HFFc6 (cell line): ENCODE measurements around the gene PRDM16. TPM values are rescaled to one million over a fixed set of nuclear protein-coding genes. Genes with fewer than 3 reads are reported as not detected.

Experiments used
- DNase-seq: peaks from one replicate; pipeline ENCODE4 v3.0.0-alpha.2; 2018
- H3K27ac Mint-ChIP-seq: 2 replicates; pipeline ENCODE4 v1.8.0; 2020; ENCODE audit warnings: mild to moderate bottlenecking, mixed read lengths
- H3K27me3 Mint-ChIP-seq: 2 replicates; pipeline ENCODE4 v1.8.0; 2021; ENCODE audit warnings: mild to moderate bottlenecking, moderate library complexity, mixed read lengths; ENCODE audit not compliant: insufficient read depth
- H3K36me3 Mint-ChIP-seq: 2 replicates; pipeline ENCODE4 v1.8.0; 2021; ENCODE audit warnings: low read depth, mixed read lengths
- H3K4me1 Mint-ChIP-seq: 2 replicates; pipeline ENCODE4 v1.8.0; 2020; ENCODE audit warnings: low read depth, mixed read lengths
- H3K4me3 Mint-ChIP-seq: 2 replicates; pipeline ENCODE4 v1.8.0; 2020; ENCODE audit warnings: mild to moderate bottlenecking, moderate library complexity, mixed read lengths
- H3K9me3 Mint-ChIP-seq: 2 replicates; pipeline ENCODE4 v1.8.0; 2020; ENCODE audit warnings: mild to moderate bottlenecking, mixed read lengths
- total RNA-seq, 6 experiments: library from RNA; stranded (reverse); fragmentation: NEBNext Ultra II Directional; extraction: Animal tissue kit (Norgen Biotek cat#: 25700); gene quantifications; 2 replicates in 1 of 6; 3 replicates in 5 of 6; pipeline ENCODE4 v1.2.3, GENCODE V29; 2021
- TF ChIP-seq, protein P1 (sequence below): fragments of 200-600 bp; sonication (generic); IDR thresholded peaks from 2 replicates; pipeline ENCODE4 v1.5.0; 2021; ENCODE audit warnings: antibody characterized with exemption, mild to moderate bottlenecking

Gene PRDM16
- total RNA-seq, 6 experiments from 2014 or later, result not detected

DNA sequence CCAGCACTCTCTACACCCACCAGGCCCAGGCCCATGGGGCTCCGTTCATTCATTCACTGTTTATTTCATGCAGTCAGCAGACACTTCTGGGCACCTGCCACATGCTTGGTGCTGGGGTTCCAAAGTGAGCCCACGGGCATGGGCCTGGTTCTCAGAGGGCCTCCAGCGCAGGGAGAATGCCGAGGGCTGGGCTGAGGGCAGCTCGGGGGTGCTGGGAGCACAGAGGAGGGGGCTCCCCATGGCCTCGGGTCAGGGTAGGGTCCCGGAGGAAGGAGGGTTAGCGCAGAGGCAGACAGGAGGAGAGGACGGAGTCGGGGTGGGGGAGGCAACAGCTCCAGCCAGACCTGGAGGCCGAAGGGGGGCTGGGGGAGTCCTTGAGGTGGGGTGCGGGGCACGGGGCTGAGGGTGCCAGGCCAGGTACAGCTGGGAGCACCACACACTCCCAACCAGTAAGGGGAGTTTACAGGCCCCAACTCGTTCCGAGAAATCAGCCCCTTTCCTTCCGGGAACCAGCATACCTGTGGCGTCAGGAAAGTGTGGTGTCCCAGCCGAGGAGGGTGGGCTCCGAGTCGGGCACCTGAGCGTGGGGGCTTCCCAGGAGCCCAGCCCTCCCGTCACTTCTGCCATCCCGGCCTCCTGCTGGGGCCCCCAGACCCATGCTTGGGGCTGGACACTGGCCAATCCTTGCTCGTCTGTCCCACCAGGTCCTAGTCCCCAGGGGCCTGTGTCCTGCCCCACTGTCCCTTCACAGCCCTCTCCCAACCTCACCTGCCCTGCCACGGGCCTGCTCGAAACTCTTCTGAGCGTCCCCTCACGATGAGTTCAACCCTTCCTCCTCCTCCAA lies 396.3 kb downstream of the PRDM16 start:
- TF ChIP-seq, protein P1, sequence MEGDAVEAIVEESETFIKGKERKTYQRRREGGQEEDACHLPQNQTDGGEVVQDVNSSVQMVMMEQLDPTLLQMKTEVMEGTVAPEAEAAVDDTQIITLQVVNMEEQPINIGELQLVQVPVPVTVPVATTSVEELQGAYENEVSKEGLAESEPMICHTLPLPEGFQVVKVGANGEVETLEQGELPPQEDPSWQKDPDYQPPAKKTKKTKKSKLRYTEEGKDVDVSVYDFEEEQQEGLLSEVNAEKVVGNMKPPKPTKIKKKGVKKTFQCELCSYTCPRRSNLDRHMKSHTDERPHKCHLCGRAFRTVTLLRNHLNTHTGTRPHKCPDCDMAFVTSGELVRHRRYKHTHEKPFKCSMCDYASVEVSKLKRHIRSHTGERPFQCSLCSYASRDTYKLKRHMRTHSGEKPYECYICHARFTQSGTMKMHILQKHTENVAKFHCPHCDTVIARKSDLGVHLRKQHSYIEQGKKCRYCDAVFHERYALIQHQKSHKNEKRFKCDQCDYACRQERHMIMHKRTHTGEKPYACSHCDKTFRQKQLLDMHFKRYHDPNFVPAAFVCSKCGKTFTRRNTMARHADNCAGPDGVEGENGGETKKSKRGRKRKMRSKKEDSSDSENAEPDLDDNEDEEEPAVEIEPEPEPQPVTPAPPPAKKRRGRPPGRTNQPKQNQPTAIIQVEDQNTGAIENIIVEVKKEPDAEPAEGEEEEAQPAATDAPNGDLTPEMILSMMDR, result no peak
- Mint-ChIP-seq H3K4me1 (peaks cover 11% of the 10 kb centered on the region; the same call in 1 of the 2 replicates), H3K27ac (no peak overlapping the region), H3K4me3 (no peak overlapping the region), H3K36me3 (no peaks in the 10 kb centered on the region), H3K27me3 (peaks cover 19% of the 10 kb centered on the region), H3K9me3 (no peaks in the 10 kb centered on the region)
- DNase-seq, result no peak

DNA sequence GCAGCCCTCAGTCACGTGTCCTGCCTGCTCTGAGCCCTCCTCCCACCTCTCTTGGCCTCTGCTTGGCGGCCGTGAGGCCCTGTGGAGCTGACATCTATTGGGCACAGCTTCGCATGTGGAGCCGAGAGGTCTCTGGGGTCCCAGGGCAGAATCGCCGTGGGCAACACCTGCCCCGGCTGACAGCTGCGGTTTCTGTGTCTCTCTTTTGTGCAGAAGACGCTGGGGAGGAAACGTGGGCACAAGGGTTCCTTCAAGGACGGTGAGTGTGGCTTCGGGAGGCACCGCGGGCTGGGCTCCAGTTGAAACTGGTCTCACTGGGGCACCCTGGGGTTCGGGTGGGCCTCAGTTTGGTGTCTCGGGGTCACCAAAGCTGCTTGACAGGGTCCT lies 396.9 kb downstream of the PRDM16 start:
- Mint-ChIP-seq H3K27me3 (peaks cover 12% of the 10 kb centered on the region), H3K36me3 (no peaks in the 10 kb centered on the region), H3K4me3 (no peak overlapping the region), H3K27ac (no peak overlapping the region), H3K9me3 (no peaks in the 10 kb centered on the region), H3K4me1 (peaks cover 10% of the 10 kb centered on the region; the same call in 1 of the 2 replicates)
- DNase-seq, result no peak
- TF ChIP-seq, protein P1, result no peak

DNA sequence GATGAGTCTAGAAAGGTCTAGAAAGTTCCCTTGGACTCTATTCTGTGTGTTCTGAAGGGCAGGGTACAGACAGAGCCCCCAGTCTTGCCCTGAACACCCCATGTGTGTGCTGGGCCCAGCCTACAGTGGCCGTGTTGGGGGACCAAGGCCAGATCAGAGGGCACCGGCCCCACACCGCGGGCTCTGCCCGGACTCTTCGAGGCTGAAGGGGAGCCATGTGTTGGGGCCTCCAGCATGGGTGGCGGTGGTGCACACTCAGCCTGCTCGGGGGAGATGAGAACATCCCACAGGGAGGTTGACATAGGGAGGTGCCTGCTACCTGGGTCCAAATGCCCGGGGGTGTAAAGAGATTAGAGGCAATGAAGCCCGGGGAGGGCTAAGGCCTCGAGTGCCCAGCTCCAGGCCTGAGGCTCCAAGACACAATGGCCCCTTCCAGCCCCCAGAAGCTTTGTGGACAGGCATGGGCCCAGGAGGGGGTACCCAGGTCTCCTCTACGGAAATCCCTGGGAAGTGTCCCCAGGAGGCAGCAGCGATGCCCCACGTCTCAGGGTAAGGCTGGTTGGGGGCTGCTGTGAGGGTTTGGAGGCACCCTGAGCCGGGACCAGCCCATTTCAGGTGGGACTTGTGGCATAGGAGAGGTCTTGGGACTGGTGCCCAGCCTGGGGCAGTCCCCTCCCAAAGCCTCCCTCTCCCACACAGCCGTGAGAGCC lies 397.5 kb downstream of the PRDM16 start:
- Mint-ChIP-seq H3K9me3 (no peaks in the 10 kb centered on the region), H3K36me3 (no peaks in the 10 kb centered on the region), H3K4me1 (peaks cover 7% of the 10 kb centered on the region; the same call in 1 of the 2 replicates), H3K4me3 (no peak overlapping the region), H3K27me3 (peaks cover 12% of the 10 kb centered on the region), H3K27ac (no peak overlapping the region)
- TF ChIP-seq, protein P1, result no peak
- DNase-seq, result no peak

DNA sequence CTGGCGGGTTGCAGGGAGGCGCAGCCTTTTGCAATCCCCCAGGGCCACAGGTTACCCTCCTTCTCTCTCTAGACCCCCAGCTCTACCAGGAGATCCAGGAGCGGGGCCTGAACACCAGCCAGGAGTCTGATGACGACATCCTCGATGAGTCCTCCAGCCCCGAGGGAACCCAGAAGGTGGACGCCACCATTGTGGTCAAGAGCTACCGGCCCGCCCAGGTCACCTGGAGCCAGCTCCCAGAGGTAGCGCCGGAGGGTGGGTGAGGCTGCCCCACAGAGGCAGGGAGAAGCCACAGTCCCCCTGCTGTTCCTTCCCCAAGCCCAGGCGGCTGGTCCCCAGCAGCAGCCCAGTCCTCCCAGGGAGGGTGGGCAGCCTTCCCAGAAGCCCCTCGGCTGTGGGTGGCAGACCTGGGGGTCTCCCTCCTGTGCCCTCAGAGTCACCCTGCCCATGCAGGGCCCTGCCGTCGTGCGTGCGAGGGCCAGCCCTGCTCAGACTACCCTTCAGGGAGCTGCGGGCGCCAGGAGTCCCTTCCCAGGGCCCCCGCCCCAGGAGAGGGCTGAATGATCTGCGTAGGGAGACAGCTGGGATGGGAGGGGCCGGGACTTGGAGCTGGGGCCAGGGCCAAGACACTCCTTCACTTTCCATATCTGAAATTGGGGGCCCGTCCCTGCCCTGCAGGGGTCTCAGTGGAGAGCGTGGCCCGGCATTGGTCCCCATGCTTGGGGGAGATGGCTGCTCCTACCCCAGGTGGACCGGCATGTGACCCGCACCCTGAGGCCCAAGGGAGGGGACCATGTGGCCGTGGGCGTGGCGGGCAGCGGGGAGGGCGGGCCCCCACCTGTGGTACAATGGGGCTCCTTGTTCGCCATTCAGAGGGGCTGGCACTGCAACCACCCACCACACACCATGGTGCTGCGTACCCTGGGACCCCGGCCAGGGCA lies 398.4 kb downstream of the PRDM16 start:
- TF ChIP-seq, protein P1, result no peak
- no peak for DNase-seq
- no peaks in the 10 kb centered on the region for H3K36me3 Mint-ChIP-seq
- peaks cover 11% of the 10 kb centered on the region; the same call in 1 of the 2 replicates for H3K4me1 Mint-ChIP-seq
- H3K9me3 Mint-ChIP-seq, result no peaks in the 10 kb centered on the region
- H3K27me3 Mint-ChIP-seq, result peaks cover 12% of the 10 kb centered on the region
- no peak overlapping the region for H3K27ac Mint-ChIP-seq
- H3K4me3 Mint-ChIP-seq, result no peak overlapping the region
